Nephron (organoid): Measurements from ENCODE around the gene GPR141.

Source experiments
- H3K27ac Mint-ChIP-seq, 3 experiments: 2 replicates each; pipeline ENCODE4 v1.8.0; 2020; ENCODE audit warnings: mixed read lengths in 3 of 3, mild to moderate bottlenecking in 2 of 3, moderate library complexity in 1 of 3
- H3K27me3 Mint-ChIP-seq: 2 replicates; pipeline ENCODE4 v1.8.0; 2021; ENCODE audit warnings: low read depth, mild to moderate bottlenecking, moderate library complexity, mixed read lengths
- H3K36me3 Mint-ChIP-seq: 2 replicates; pipeline ENCODE4 v1.8.0; 2020; ENCODE audit warnings: low read depth, mixed read lengths
- H3K4me1 Mint-ChIP-seq: 2 replicates; pipeline ENCODE4 v1.8.0; 2020; ENCODE audit warnings: mixed read lengths
- H3K4me3 Mint-ChIP-seq, 3 experiments: 2 replicates each; pipeline ENCODE4 v1.8.0; 2020; ENCODE audit warnings: mild to moderate bottlenecking in 3 of 3, mixed read lengths in 3 of 3, moderate library complexity in 2 of 3
- H3K9me3 Mint-ChIP-seq: 2 replicates; pipeline ENCODE4 v1.8.0; 2020; ENCODE audit warnings: mixed read lengths
- CTCF ChIP-seq, 3 experiments: fragments of 200-600 bp; sonication (generic); IDR thresholded peaks; one replicate each; pipeline ENCODE4 v1.5.0; 2021; ENCODE audit warnings: antibody characterized with exemption in 3 of 3; ENCODE audit not compliant: unreplicated experiment in 3 of 3

The GPR141 gene

GRCh38 chr7:37758501-37759045 is 75.0 kb downstream of the GPR141 start:
- Mint-ChIP-seq H3K9me3 (no peaks in the 10 kb centered on the region), H3K4me1 (peaks cover 19% of the 10 kb centered on the region), H3K36me3 (no peaks in the 10 kb centered on the region), H3K27ac (no peak overlapping the region), H3K4me3 (no peak overlapping the region), H3K27me3 (peaks cover 4% of the 10 kb centered on the region)
- TF ChIP-seq CTCF (IDR thresholded peaks at IDR 0.05; ENCODE audit: unreplicated experiment in 3 of 3), result no peak

- no peak for TF ChIP-seq CTCF (IDR thresholded peaks at IDR 0.05; ENCODE audit: unreplicated experiment in 3 of 3)
- no peak overlapping the region for H3K4me3 Mint-ChIP-seq
- H3K4me1 Mint-ChIP-seq, result peaks cover 19% of the 10 kb centered on the region
- no peaks in the 10 kb centered on the region for H3K9me3 Mint-ChIP-seq
- H3K36me3 Mint-ChIP-seq, result no peaks in the 10 kb centered on the region
- H3K27me3 Mint-ChIP-seq, result peaks cover 4% of the 10 kb centered on the region
- H3K27ac Mint-ChIP-seq, result no peak overlapping the region
These were observed 76.0 kb downstream of the GPR141 start for GRCh38 chr7:37759526-37759925.

GRCh38 chr7:37765421-37765829 is 81.9 kb downstream of the GPR141 start:
- no peaks in the 10 kb centered on the region for H3K4me1 Mint-ChIP-seq
- no peak for TF ChIP-seq CTCF (IDR thresholded peaks at IDR 0.05; ENCODE audit: unreplicated experiment in 3 of 3)
- no peak overlapping the region for H3K4me3 Mint-ChIP-seq
- H3K27me3 Mint-ChIP-seq, result no peaks in the 10 kb centered on the region
- H3K27ac Mint-ChIP-seq, result no peak overlapping the region
- H3K9me3 Mint-ChIP-seq, result no peaks in the 10 kb centered on the region
- H3K36me3 Mint-ChIP-seq, result no peaks in the 10 kb centered on the region

GRCh38 chr7:37765872-37766525 is 82.4 kb downstream of the GPR141 start:
- Mint-ChIP-seq H3K27me3 (no peaks in the 10 kb centered on the region), H3K4me3 (no peak overlapping the region), H3K36me3 (no peaks in the 10 kb centered on the region), H3K27ac (no peak overlapping the region), H3K9me3 (no peaks in the 10 kb centered on the region), H3K4me1 (no peaks in the 10 kb centered on the region)
- TF ChIP-seq CTCF (IDR thresholded peaks at IDR 0.05; ENCODE audit: unreplicated experiment in 3 of 3), result no peak

- no peak overlapping the region for H3K27ac Mint-ChIP-seq
- no peaks in the 10 kb centered on the region for H3K4me1 Mint-ChIP-seq
- no peaks in the 10 kb centered on the region for H3K36me3 Mint-ChIP-seq
- no peak for TF ChIP-seq CTCF (IDR thresholded peaks at IDR 0.05; ENCODE audit: unreplicated experiment in 3 of 3)
- peaks cover 3% of the 10 kb centered on the region for H3K9me3 Mint-ChIP-seq
- H3K4me3 Mint-ChIP-seq, result no peak overlapping the region
- H3K27me3 Mint-ChIP-seq, result no peaks in the 10 kb centered on the region
These were observed 85.0 kb downstream of the GPR141 start for GRCh38 chr7:37768611-37769010.

GRCh38 chr7:37769291-37769690 is 85.7 kb downstream of the GPR141 start:
- Mint-ChIP-seq H3K4me1 (no peaks in the 10 kb centered on the region), H3K4me3 (no peak overlapping the region), H3K9me3 (peaks cover 4% of the 10 kb centered on the region), H3K27me3 (no peaks in the 10 kb centered on the region), H3K36me3 (no peaks in the 10 kb centered on the region), H3K27ac (no peak overlapping the region)
- TF ChIP-seq CTCF (IDR thresholded peaks at IDR 0.05; ENCODE audit: unreplicated experiment in 3 of 3), result no peak
